Natural killer cell (primary cell): Measurements from ENCODE around the gene PIWIL4. TPM values are rescaled to one million over a fixed set of nuclear protein-coding genes. Genes with fewer than 3 reads are reported as not detected.

Source experiments
- ATAC-seq, 3 donors: fragments of 150-1000 bp in 2 of 3; fragments of 200-7000 bp in 1 of 3; cut with Tn5 transposase; 1 replicate in 1 of 3; 2 replicates in 2 of 3; pipeline ENCODE4 v1.10.0; 2021; ENCODE audit warnings: mild to moderate bottlenecking in 2 of 3, moderate library complexity in 2 of 3
- DNase-seq, 2 donors: peaks; one replicate each; pipeline versions ENCODE4 v3.0.0 to v3.0.0-alpha.2; 2013 to 2021; ENCODE audit warnings: mixed read lengths in 1 of 2
- H3K27ac ChIP-seq: one replicate; pipeline ENCODE4 v1.5.1; 2013; ENCODE audit warnings: mild to moderate bottlenecking, low read length
- H3K27me3 ChIP-seq: one replicate; pipeline ENCODE4 v1.6.1; 2013; ENCODE audit warnings: low read length; ENCODE audit not compliant: control insufficient read depth, insufficient read depth
- H3K36me3 ChIP-seq: one replicate; pipeline ENCODE4 v1.6.1; 2013; ENCODE audit warnings: low read length; ENCODE audit not compliant: control insufficient read depth, insufficient read depth
- H3K4me1 ChIP-seq: one replicate; pipeline ENCODE4 v1.6.1; 2013; ENCODE audit warnings: low read length; ENCODE audit not compliant: control insufficient read depth, insufficient read depth
- H3K4me3 ChIP-seq: one replicate; pipeline ENCODE4 v1.5.1; 2013; ENCODE audit warnings: low read length
- H3K9me3 ChIP-seq: one replicate; pipeline ENCODE4 v1.6.1; 2013; ENCODE audit warnings: low read length; ENCODE audit not compliant: control insufficient read depth, insufficient read depth
- H3K27ac Mint-ChIP-seq, 2 donors: one replicate each; pipeline ENCODE4 v1.8.0; 2022; ENCODE audit warnings: mild to moderate bottlenecking in 2 of 2, mixed read lengths in 2 of 2, moderate library complexity in 1 of 2
- H3K27me3 Mint-ChIP-seq, 2 donors: one replicate each; pipeline ENCODE4 v1.8.0; 2022; ENCODE audit warnings: low read depth in 2 of 2, mixed read lengths in 2 of 2
- H3K36me3 Mint-ChIP-seq: one replicate; pipeline ENCODE4 v1.8.0; 2022; ENCODE audit warnings: mixed read lengths
- H3K4me1 Mint-ChIP-seq, 2 donors: one replicate each; pipeline ENCODE4 v1.8.0; 2022; ENCODE audit warnings: mixed read lengths in 2 of 2
- H3K4me3 Mint-ChIP-seq: one replicate; pipeline ENCODE4 v1.8.0; 2022; ENCODE audit warnings: mild to moderate bottlenecking, moderate library complexity, mixed read lengths
- H3K9me3 Mint-ChIP-seq, 2 donors: one replicate each; pipeline ENCODE4 v1.8.0; 2022; ENCODE audit warnings: mixed read lengths in 2 of 2
- WGBS: methylation state at CpG from one replicate; pipeline ENCODE4 v1.1.7; 2013; ENCODE audit warnings: missing lambda C conversion rate; ENCODE audit not compliant: insufficient coverage; 5-methylcytosine and 5-hydroxymethylcytosine counted together
- intact Hi-C: fragments of 100-400 bp; cut with micrococcal nuclease; formaldehyde crosslinking; loops from one replicate; pipeline ENCODE4 v1.14.2; 2022
- total RNA-seq, 4 donors: library from RNA; stranded (reverse); fragments of 120-200 nt in 1 of 4; gene quantifications; one replicate each; pipeline versions ENCODE4 v1.2.3 to v1.2.4, GENCODE V29; 2013 to 2022
- TF ChIP-seq, protein P1 (sequence below): fragments of 200-600 bp; IDR thresholded peaks from one replicate; pipeline ENCODE4 v1.8.0; 2022; ENCODE audit warnings: antibody characterized with exemption

Gene PIWIL4
- total RNA-seq, 3 donors from 2014 or later (not counting 1 experiment from before 2014, with no cell fraction given) = 2.0 to 2.7 (median 2.2) TPM

DNA sequence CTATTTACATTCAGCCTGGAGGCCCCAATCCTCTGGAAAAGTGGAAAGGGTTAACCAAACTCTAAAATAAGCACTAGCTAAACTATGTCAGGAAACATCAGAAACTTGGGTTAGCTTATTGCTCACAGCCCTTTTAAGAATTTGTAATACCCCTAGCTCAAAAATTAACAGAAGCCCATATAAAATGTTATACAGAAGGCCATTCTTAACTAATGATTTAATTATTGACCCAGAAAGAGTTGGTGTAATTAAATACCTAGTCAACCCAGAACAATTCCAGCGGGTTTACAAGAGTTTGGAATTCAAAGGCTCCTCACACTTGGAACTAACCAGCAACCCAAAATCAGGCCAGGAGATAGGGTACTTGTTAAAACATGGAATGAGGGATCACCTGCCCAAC is 88.8 kb downstream of the PIWIL4 start:
- ATAC-seq = no peak
- H3K4me3 Mint-ChIP-seq = no peak overlapping the region
- no peaks in the 10 kb centered on the region for H3K4me1 Mint-ChIP-seq
- H3K36me3 ChIP-seq = no peaks in the 10 kb centered on the region
- no peaks in the 10 kb centered on the region for H3K9me3 Mint-ChIP-seq
- H3K27ac Mint-ChIP-seq = no peak overlapping the region
- H3K9me3 ChIP-seq = no peaks in the 10 kb centered on the region
- H3K36me3 Mint-ChIP-seq = no peaks in the 10 kb centered on the region
- TF ChIP-seq, protein P1, sequence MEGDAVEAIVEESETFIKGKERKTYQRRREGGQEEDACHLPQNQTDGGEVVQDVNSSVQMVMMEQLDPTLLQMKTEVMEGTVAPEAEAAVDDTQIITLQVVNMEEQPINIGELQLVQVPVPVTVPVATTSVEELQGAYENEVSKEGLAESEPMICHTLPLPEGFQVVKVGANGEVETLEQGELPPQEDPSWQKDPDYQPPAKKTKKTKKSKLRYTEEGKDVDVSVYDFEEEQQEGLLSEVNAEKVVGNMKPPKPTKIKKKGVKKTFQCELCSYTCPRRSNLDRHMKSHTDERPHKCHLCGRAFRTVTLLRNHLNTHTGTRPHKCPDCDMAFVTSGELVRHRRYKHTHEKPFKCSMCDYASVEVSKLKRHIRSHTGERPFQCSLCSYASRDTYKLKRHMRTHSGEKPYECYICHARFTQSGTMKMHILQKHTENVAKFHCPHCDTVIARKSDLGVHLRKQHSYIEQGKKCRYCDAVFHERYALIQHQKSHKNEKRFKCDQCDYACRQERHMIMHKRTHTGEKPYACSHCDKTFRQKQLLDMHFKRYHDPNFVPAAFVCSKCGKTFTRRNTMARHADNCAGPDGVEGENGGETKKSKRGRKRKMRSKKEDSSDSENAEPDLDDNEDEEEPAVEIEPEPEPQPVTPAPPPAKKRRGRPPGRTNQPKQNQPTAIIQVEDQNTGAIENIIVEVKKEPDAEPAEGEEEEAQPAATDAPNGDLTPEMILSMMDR = no peak
- no CpG with 5 or more reads among the region's 1 CpG for WGBS
- no peak for DNase-seq
- H3K27ac ChIP-seq = no peak overlapping the region
- no peaks in the 10 kb centered on the region for H3K27me3 ChIP-seq
- no peak overlapping the region for H3K4me3 ChIP-seq
- no peaks in the 10 kb centered on the region for H3K4me1 ChIP-seq
- peaks cover 11 to 13% of the 10 kb centered on the region in 2 donors for H3K27me3 Mint-ChIP-seq
- intact Hi-C loops = no loop called here

DNA sequence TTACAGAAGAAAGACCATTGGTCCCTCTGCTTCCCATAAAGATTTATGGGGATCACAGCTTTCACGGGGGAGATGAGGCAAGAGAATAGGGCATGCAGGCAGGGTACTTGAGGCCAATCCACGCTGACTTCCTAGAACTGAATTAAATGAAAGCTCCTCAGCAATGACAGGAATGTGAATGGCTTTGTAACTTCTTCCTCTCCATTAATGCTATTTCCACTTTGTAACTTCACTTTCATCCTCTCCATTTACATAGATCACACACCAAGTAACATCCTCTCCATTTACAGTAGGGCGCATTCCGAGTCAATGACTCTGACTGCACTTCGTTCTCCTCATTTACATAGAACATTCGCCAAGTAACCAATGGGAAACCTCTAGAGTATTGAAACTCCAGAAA is 89.8 kb downstream of the PIWIL4 start:
- H3K4me1 ChIP-seq = no peaks in the 10 kb centered on the region
- 97% methylated on average over 6 of the region's 6 CpGs for WGBS
- no peaks in the 10 kb centered on the region for H3K9me3 ChIP-seq
- H3K27ac ChIP-seq = no peak overlapping the region
- no peaks in the 10 kb centered on the region for H3K27me3 ChIP-seq
- intact Hi-C loops = no loop called here
- Mint-ChIP-seq H3K4me1 (no peaks in the 10 kb centered on the region), H3K27ac (no peak overlapping the region), H3K27me3 (peaks cover 11 to 18% of the 10 kb centered on the region in 2 donors), H3K4me3 (no peak overlapping the region), H3K9me3 (no peaks in the 10 kb centered on the region), H3K36me3 (no peaks in the 10 kb centered on the region)
- H3K36me3 ChIP-seq = no peaks in the 10 kb centered on the region
- TF ChIP-seq, protein P1 = no peak
- no peak for ATAC-seq
- DNase-seq = no peak
- no peak overlapping the region for H3K4me3 ChIP-seq

DNA sequence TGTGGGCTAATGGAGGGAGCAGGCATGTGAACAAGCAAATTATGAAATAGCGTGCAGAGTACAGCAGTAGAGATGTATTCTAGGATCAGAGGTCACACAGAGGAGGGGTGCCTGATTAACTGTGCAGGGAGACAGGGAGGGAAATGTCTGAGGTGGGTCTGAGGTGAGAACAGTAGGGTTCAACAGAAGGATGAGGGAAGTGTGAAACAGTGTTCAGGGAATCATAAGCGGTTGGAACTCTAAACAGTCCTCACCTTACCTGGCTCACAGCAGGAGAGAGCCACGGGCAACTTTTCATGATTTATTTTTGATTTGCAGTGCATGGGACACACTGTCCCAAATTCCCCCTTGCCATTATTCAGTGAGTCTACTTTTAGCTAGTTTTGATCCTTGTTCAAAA is 90.5 kb downstream of the PIWIL4 start:
- TF ChIP-seq, protein P1 = no peak
- no peaks in the 10 kb centered on the region for H3K9me3 ChIP-seq
- Mint-ChIP-seq H3K4me3 (no peak overlapping the region), H3K27ac (no peak overlapping the region), H3K9me3 (no peaks in the 10 kb centered on the region), H3K27me3 (peaks cover 11 to 18% of the 10 kb centered on the region in 2 donors), H3K4me1 (no peaks in the 10 kb centered on the region), H3K36me3 (no peaks in the 10 kb centered on the region)
- no peak for ATAC-seq
- 76% methylated on average over 3 of the region's 3 CpGs for WGBS
- intact Hi-C loops = no loop called here
- no peak for DNase-seq
- H3K27me3 ChIP-seq = no peaks in the 10 kb centered on the region
- H3K27ac ChIP-seq = no peak overlapping the region
- H3K4me3 ChIP-seq = no peak overlapping the region
- H3K4me1 ChIP-seq = no peaks in the 10 kb centered on the region
- no peaks in the 10 kb centered on the region for H3K36me3 ChIP-seq

DNA sequence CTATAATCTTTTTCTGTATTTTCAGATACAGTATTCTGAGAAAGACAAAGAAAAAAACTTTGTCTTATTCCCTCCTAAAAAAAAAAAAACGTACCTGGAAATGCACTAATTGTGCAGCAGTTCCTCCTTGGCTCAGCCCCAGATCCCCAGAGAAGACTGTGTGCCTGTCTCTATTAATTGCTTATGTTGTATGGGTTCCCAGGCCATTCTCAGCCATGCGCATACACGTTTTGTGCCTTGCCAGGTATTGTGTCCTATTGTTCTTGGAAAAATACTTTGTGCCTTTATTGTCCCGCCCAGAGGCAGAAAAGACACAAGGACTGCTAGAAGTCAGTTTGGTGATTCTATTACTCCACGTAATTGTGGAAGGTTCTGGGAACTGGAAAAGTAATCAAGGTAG is 91.2 kb downstream of the PIWIL4 start:
- DNase-seq = no peak
- intact Hi-C loops = no loop called here
- Histone ChIP-seq H3K9me3 (no peaks in the 10 kb centered on the region), H3K36me3 (no peaks in the 10 kb centered on the region), H3K27ac (no peak overlapping the region), H3K4me3 (no peak overlapping the region), H3K4me1 (no peaks in the 10 kb centered on the region), H3K27me3 (no peaks in the 10 kb centered on the region)
- no peaks in the 10 kb centered on the region for H3K4me1 Mint-ChIP-seq
- H3K36me3 Mint-ChIP-seq = no peaks in the 10 kb centered on the region
- H3K4me3 Mint-ChIP-seq = no peak overlapping the region
- ATAC-seq = no peak
- 63% methylated on average over 5 of the region's 5 CpGs for WGBS
- H3K27me3 Mint-ChIP-seq = peaks cover 15 to 16% of the 10 kb centered on the region in 2 donors
- no peaks in the 10 kb centered on the region for H3K9me3 Mint-ChIP-seq
- TF ChIP-seq, protein P1 = no peak
- H3K27ac Mint-ChIP-seq = no peak overlapping the region
